LNCAP (cell line): ENCODE data around the gene RAB9A.

Experiments
- CTCF ChIP-seq: fragments of 450-650 bp; IDR thresholded peaks from 2 replicates; pipeline ENCODE4 v1.5.1; 2017; ENCODE audit warnings: mild to moderate bottlenecking

The RAB9A gene

GRCh38 chrX:13652287-13652793, 36.6 kb upstream of the RAB9A start:
- no peak for TF ChIP-seq CTCF

GRCh38 chrX:13652850-13653693, 35.9 kb upstream of the RAB9A start, which contains the start of gene TCEANC:
TCEANC (plus strand) TSS chrX:13653141; CDS start chrX:13662509, 9,368 bp downstream.
- TF ChIP-seq CTCF = no peak

- TF ChIP-seq CTCF = no peak
Measured at GRCh38 chrX:13654116-13654515, 34.8 kb upstream of the RAB9A start.

GRCh38 chrX:13655674-13656073, 33.3 kb upstream of the RAB9A start:
- no peak for TF ChIP-seq CTCF

GRCh38 chrX:13658602-13659001, 30.3 kb upstream of the RAB9A start:
- peak; percentile 45; the same call in 1 of the 2 replicates for TF ChIP-seq CTCF

- no peak for TF ChIP-seq CTCF
Measured at GRCh38 chrX:13659063-13659462, 29.9 kb upstream of the RAB9A start.

GRCh38 chrX:13661735-13662288, 27.1 kb upstream of the RAB9A start:
- no peak for TF ChIP-seq CTCF
